Measurements from ENCODE around the gene TRIO. TPM values are rescaled to one million over a fixed set of nuclear protein-coding genes. Genes with fewer than 3 reads are reported as not detected.

TRIO gene
- total RNA-seq, 2 experiments from 2014 or later, result 6.0 to 6.6 TPM

DNA sequence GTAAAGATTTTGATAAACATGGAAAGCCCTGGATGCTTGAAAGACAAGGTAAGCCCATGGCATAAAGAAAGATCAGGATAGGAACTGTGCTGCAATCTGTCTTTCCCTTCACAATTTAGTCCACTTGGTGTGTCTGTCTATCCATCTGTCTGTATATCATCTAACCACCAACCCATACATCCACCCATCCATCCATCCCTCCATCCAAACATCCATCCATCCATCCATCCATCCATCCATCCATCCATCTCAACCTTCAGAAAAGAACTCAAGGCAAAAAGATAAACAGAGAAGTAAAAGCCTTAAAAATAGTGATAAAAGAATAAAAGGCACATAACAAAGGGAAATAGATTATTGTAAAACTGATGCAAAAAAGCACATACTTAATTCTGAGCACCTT is 15.1 kb upstream of the TRIO start:
- Mint-ChIP-seq H3K4me1 (ENCODE audit: low read depth) (no peaks in the 10 kb centered on the region), H3K9me3 (no peaks in the 10 kb centered on the region), H3K27ac (no peak overlapping the region), H3K4me3 (no peak overlapping the region), H3K36me3 (no peaks in the 10 kb centered on the region), H3K27me3 (peaks cover 3% of the 10 kb centered on the region)
- ChIA-PET CTCF (no interaction called here), POLR2A (no interaction called here)
- intact Hi-C loops (cut with micrococcal nuclease), result no loop called here
- no peak for DNase-seq

DNA sequence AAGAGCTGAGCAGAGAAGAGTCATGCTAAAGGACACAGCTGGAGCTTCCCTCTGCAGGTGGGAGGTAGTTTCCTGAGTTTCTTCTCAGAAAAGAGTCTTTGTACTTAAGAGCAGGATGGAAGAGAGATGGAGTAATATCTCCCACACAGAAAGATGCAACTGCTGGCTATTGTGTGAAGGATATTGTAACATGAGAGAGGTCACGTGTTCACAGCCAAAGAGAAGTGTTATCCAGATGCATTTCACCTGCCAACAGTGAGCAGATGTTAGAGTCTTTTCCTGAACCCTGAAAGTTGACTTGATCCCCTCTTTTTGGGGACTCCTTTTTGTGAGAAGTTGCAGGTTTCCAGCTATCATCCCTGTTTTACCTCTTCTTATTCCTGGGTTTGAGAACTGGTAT is 14.0 kb upstream of the TRIO start:
- H3K9me3 Mint-ChIP-seq, result no peaks in the 10 kb centered on the region
- H3K27me3 Mint-ChIP-seq, result peaks cover 5% of the 10 kb centered on the region
- DNase-seq, result no peak
- H3K27ac Mint-ChIP-seq, result no peak overlapping the region
- H3K36me3 Mint-ChIP-seq, result no peaks in the 10 kb centered on the region
- ChIA-PET POLR2A (no interaction called here), CTCF (no interaction called here)
- H3K4me3 Mint-ChIP-seq, result no peak overlapping the region
- no peaks in the 10 kb centered on the region for H3K4me1 Mint-ChIP-seq (ENCODE audit: low read depth)
- intact Hi-C loops (cut with micrococcal nuclease), result no loop called here

DNA sequence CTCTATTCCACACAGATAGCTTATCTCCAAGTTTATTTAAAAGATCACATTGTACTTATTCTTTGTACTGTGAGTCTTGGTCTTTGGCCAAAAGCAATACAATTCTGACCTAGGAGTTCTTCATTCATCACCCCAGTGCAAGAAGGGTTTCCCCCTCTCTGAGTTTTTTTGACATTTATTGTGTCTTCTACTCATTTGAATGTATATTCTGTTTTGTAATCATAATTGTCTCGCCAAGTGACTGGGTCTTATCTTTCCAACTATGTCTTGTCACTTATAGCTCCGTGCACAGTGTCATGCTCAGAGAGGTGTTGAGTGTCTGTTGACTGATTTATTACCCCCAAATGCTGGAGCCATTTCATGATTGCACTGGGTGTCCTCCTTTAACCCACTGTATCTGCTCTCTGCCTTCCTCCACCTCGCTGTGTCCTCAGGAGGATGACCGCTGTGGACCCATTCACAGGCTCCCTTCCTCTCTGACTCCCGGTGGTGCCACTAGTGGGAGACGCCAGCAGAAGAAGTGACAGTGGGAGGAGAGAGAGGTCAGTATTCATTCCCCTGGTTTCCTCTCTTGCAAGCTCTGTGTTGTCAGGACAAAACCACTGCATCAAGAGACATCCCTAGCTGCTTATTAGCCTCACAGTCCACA is 11.2 kb upstream of the TRIO start:
- DNase-seq, result no peak
- ChIA-PET CTCF (no interaction called here), POLR2A (no interaction called here)
- Mint-ChIP-seq H3K27me3 (peaks cover 23% of the 10 kb centered on the region), H3K36me3 (no peaks in the 10 kb centered on the region), H3K4me1 (ENCODE audit: low read depth) (no peaks in the 10 kb centered on the region), H3K9me3 (peaks cover 10% of the 10 kb centered on the region), H3K27ac (no peak overlapping the region), H3K4me3 (no peak overlapping the region)
- intact Hi-C loops (cut with micrococcal nuclease), result no loop called here

DNA sequence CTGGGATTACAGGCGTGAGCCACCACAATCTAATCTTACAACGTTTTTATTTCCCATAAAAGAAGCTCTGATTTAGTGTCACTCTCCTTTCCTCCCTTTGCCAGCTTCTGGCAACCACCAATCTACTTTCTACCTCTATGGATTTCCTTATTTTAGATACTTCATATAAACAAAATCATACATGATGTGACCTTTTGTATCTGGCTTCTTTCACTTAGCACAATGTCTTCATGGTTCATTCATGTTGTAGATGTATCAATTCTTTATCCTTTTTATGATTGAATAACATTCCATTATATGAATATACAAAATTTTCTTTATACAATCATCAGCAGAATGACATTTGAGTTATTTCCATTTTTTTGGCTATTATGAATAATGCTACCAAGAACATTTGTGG is 9.7 kb upstream of the TRIO start:
- H3K27me3 Mint-ChIP-seq, result peaks cover 31% of the 10 kb centered on the region
- no peak overlapping the region for H3K4me3 Mint-ChIP-seq
- H3K4me1 Mint-ChIP-seq (ENCODE audit: low read depth), result no peaks in the 10 kb centered on the region
- H3K27ac Mint-ChIP-seq, result no peak overlapping the region
- ChIA-PET CTCF (no interaction called here), POLR2A (no interaction called here)
- intact Hi-C loops (cut with micrococcal nuclease), result no loop called here
- DNase-seq, result no peak
- peaks cover 10% of the 10 kb centered on the region for H3K9me3 Mint-ChIP-seq
- H3K36me3 Mint-ChIP-seq, result no peaks in the 10 kb centered on the region

DNA sequence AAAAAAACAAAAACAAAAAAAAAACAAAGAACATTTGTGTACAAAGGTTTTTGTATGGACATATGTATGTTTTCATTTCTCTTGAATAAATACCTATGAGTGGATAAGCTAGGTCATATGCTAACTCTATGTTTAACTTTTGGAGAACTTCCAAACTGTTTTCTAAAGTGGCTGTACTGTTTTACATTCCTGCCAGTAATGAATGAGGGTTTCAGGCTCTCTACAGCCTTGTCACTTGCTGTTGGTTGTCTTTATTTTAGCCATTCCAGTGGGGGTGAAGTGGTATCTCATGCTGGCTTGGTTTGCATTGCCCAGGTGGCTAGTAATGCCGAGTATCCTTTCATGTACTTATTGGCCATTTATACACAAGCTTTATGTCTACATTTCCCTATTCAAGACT is 9.1 kb upstream of the TRIO start:
- ChIA-PET POLR2A (no interaction called here), CTCF (no interaction called here)
- Mint-ChIP-seq H3K4me1 (ENCODE audit: low read depth) (no peaks in the 10 kb centered on the region), H3K27me3 (peaks cover 34% of the 10 kb centered on the region), H3K9me3 (peaks cover 10% of the 10 kb centered on the region), H3K27ac (no peak overlapping the region), H3K4me3 (no peak overlapping the region), H3K36me3 (no peaks in the 10 kb centered on the region)
- no peak for DNase-seq
- intact Hi-C loops (cut with micrococcal nuclease), result no loop called here

DNA sequence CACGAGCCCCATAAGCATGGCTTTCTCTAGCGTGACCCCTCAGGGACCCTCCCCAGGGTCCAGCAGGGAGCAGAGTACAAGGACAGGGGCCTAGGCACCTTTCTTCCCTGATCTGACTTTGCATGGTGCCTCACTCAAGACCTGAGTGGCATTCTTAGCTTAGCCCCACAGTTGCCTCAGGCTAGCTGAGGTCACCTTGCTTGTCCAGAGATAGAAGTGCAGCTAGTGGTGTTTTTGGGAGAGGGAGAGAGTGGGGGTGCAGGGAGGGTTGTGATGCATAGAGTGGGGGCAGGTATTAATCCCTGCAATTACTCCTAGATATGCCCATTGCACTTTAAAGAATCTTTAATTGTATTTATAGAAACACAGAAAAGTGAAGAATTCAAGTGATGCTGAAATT is 8.4 kb upstream of the TRIO start:
- DNase-seq, result no peak
- intact Hi-C loops (cut with micrococcal nuclease), result no loop called here
- ChIA-PET CTCF (no interaction called here), POLR2A (no interaction called here)
- Mint-ChIP-seq H3K4me3 (no peak overlapping the region), H3K27ac (no peak overlapping the region), H3K9me3 (peaks cover 10% of the 10 kb centered on the region), H3K36me3 (no peaks in the 10 kb centered on the region), H3K4me1 (ENCODE audit: low read depth) (no peaks in the 10 kb centered on the region), H3K27me3 (peaks cover 40% of the 10 kb centered on the region)

DNA sequence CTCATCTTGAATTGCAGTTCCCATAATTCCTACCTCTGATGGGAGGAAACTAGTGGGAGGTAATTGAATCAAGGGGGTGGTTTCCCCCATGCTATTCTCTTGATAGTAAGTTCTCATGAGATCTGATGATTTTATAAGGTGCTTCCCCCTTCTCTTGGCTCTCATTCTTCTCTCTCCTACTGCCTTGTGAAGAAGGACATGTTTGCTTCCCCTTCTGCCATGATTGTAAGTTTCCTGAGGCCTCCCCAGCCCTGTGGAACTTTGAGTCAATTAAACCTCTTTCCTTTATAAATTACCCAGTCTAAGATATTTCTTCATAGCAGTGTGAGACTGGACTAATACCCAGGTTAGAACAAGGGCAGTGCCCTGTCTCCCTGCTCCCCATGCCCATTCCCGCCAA is 7.5 kb upstream of the TRIO start:
- Mint-ChIP-seq H3K27ac (no peak overlapping the region), H3K9me3 (peaks cover 10% of the 10 kb centered on the region), H3K4me1 (ENCODE audit: low read depth) (no peaks in the 10 kb centered on the region), H3K27me3 (peaks cover 40% of the 10 kb centered on the region), H3K4me3 (no peak overlapping the region), H3K36me3 (no peaks in the 10 kb centered on the region)
- POLR2A ChIA-PET, result no interaction called here
- intact Hi-C loops (cut with micrococcal nuclease), result no loop called here
- no peak for DNase-seq
- CTCF ChIA-PET, result no interaction called here

DNA sequence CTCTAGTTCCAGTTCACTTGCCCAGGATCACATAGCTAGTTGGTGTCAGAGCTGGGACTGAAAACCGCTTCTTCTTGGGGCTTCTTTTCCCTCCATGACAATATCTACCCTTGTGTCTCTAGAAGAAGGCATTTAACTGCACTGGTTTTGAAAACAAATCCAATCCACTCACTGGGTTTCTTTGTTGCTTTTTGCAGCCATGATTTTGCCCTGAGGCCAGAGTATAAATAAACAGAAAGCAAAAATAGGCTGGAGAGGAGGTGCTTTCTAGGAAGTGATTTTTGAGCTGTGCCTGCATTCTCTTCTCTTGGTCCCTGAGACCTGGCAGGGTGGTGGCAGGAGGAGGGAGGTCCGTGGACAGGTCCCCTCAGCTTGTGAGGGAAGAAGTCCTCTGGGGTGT is 6.9 kb upstream of the TRIO start:
- ChIA-PET CTCF (no interaction called here), POLR2A (no interaction called here)
- no peak for DNase-seq
- Mint-ChIP-seq H3K36me3 (no peaks in the 10 kb centered on the region), H3K4me1 (ENCODE audit: low read depth) (no peaks in the 10 kb centered on the region), H3K27ac (no peak overlapping the region), H3K4me3 (no peak overlapping the region), H3K27me3 (peaks cover 40% of the 10 kb centered on the region), H3K9me3 (peaks cover 10% of the 10 kb centered on the region)
- intact Hi-C loops (cut with micrococcal nuclease), result no loop called here

DNA sequence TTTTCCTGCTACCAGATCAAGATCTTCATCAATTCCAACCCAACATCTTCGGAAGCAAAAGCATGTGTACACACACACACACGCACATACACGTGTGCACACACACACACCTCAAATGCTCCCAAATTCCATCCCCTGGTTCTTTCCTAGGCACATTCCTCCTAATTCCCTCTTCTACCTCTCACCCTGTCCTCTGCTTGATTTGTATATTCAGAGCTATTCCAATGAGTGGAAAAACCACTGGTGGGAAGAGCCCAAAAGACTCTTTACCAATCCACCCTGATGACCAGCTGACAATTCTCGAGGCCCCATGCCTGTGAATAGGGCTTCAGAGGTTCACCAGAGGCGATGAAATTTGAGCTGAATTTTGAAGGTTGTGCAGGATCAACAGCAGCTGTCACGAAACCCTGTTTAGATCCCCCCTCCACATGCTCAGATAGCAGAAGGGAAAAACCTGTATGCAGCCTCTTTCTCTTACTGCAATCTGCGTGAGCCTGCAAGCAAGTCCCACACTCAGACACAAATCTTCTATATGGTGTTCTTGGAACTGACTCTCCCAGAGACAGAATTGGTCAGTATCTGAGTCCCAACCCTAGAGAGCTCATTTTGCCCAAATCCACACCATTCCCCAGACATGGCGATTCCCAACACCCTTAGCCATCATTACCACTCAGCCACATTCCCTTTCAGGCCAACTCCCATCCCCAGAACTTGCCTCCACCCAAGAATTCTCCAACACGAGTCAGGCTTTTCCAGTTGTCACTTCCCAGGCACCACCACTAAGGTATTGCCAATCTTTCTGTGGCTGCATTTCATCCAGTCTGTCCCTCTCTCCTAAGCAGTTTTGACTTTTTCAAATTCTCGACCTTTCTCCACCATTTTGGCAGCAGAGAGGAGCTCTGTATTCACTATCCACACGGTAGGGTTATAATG is 4.3 kb upstream of the TRIO start:
- intact Hi-C loops (cut with micrococcal nuclease), result no loop called here
- Mint-ChIP-seq H3K27me3 (peaks cover 46% of the 10 kb centered on the region), H3K9me3 (peaks cover 10% of the 10 kb centered on the region), H3K4me3 (no peak overlapping the region), H3K36me3 (no peaks in the 10 kb centered on the region), H3K27ac (no peak overlapping the region), H3K4me1 (ENCODE audit: low read depth) (peaks cover 3% of the 10 kb centered on the region)
- ChIA-PET CTCF (no interaction called here), POLR2A (no interaction called here)
- DNase-seq, result no peak

DNA sequence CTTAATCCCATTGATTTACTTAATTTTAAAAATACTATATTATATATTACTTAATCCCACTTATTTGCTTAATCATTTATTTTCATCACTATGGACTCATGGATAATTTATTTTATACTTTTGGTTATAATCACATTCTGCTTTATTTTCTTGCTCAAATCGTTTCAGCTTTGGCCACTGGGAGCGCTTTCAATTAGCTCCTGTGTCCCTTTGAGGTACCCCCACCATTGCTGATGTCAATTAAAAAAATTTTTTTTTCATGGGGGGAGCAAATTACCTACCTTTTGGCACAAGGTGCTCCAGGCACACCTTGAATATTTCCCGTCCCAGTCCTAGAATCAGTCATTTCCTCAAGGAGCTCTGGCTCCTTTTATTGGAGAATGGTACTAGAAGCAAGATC is 1.4 kb upstream of the TRIO start:
- intact Hi-C loops (cut with micrococcal nuclease), result loop anchor here (5.0 to 10.0 kb wide), 4 partner anchors 123 to 526 kb away; partner anchors contain the start of gene OTULINL
- H3K27me3 Mint-ChIP-seq, result peaks cover 48% of the 10 kb centered on the region
- CTCF ChIA-PET, result interaction anchor here (0.8 kb wide), 1 partner anchor 19 kb away, joined by 3 read pairs; no protein-coding TSS in a partner anchor

DNA sequence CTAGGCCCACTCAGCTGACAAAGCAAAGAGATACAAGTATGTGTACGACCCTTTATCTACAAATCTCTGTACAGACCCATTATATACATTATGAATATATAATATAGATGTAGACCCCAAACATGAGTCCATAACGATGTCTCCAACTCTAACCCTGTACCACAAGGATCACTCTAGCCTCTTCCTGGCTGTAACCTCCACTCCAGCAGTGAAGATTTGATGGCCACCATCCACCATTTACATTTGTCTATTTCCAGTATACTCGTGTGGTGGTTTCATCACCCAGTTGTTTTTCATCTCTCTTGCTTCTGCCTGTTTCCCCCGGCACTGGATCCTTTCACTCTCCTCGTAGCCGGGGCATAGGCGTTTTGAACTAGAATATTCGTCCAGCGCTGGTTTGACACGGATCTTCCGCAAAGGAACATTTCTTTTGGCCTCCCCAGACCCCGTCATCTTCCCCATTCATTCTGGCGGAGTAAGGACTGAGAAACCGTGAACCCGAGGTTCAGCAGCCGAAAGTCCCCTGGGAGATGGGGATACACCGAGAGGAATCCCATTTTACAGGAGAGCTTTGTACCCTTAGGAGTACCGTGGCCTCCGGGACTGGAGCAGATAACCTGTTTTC is 828 bp upstream of the TRIO start:
- intact Hi-C loops (cut with micrococcal nuclease), result loop anchor here (5.0 to 10.0 kb wide), 4 partner anchors 122 to 525 kb away; partner anchors contain the start of gene OTULINL
- H3K4me1 Mint-ChIP-seq (ENCODE audit: low read depth), result peaks cover 12% of the 10 kb centered on the region
- ChIA-PET POLR2A (no interaction called here), CTCF (interaction anchor here (0.8 kb wide), 1 partner anchor 18 kb away, joined by 3 read pairs; no protein-coding TSS in a partner anchor)
- H3K27ac Mint-ChIP-seq, result no peak overlapping the region
- no peaks in the 10 kb centered on the region for H3K36me3 Mint-ChIP-seq
- H3K9me3 Mint-ChIP-seq, result no peaks in the 10 kb centered on the region
- H3K4me3 Mint-ChIP-seq, result peak overlapping the region; percentile 75
- peaks cover 47% of the 10 kb centered on the region for H3K27me3 Mint-ChIP-seq
- no peak for DNase-seq

More for the DNA sequence above, 1.4 kb upstream of the TRIO start:
- no peak for DNase-seq
- H3K36me3 Mint-ChIP-seq, result no peaks in the 10 kb centered on the region
- H3K4me3 Mint-ChIP-seq, result no peak overlapping the region
- H3K4me1 Mint-ChIP-seq (ENCODE audit: low read depth), result peaks cover 12% of the 10 kb centered on the region
- H3K27ac Mint-ChIP-seq, result no peak overlapping the region
- no peaks in the 10 kb centered on the region for H3K9me3 Mint-ChIP-seq
- POLR2A ChIA-PET, result no interaction called here

DNA sequence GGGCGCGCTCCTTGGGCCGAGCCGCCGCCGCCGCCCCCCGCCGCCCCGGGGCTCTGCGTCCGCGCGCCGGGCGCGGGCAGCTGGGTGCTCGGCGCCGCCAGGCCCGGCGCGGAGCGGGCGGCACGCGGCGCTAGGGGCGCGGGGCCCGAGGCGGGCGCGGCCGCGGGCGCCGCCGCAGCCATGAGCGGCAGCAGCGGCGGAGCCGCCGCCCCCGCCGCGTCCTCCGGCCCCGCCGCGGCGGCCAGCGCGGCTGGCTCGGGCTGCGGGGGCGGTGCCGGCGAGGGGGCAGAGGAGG is 351 bp downstream of the TRIO start:
- Mint-ChIP-seq H3K36me3 (no peaks in the 10 kb centered on the region), H3K4me1 (ENCODE audit: low read depth) (peaks cover 12% of the 10 kb centered on the region), H3K27ac (no peak overlapping the region), H3K27me3 (peaks cover 40% of the 10 kb centered on the region), H3K9me3 (no peaks in the 10 kb centered on the region), H3K4me3 (no peak overlapping the region)
- ChIA-PET CTCF (no interaction called here), POLR2A (no interaction called here)
- no peak for DNase-seq
- intact Hi-C loops (cut with micrococcal nuclease), result loop anchor here (5.0 to 10.0 kb wide), 4 partner anchors 121 to 524 kb away; partner anchors contain the start of gene OTULINL

All from activated CD4-positive, alpha-beta memory T cell treated with anti-CD3 and anti-CD28 coated beads for 36 hours (primary cell).